NCI-H446 (cell line): ENCODE data around the gene P3H4.

Source experiments
- DNase-seq, 2 experiments: peaks; one replicate each; lab custom pipeline; 2025; lab: John Stamatoyannopoulos, UW

Gene P3H4

GRCh38 chr17:41769985-41770384 lies 41.8 kb downstream of the P3H4 start:
- no peak for DNase-seq

- DNase-seq: no peak
These were observed 42.3 kb downstream of the P3H4 start for GRCh38 chr17:41769346-41769862.

GRCh38 chr17:41768682-41769288 lies 43.0 kb downstream of the P3H4 start:
- DNase-seq: no peak

- DNase-seq: no peak
These were observed 44.3 kb downstream of the P3H4 start for GRCh38 chr17:41767324-41768042.

GRCh38 chr17:41766135-41766534 lies 45.6 kb downstream of the P3H4 start:
- DNase-seq: no peak

- DNase-seq: no peak
These were observed 48.4 kb downstream of the P3H4 start for GRCh38 chr17:41763327-41763726.

GRCh38 chr17:41762841-41763240 lies 48.9 kb downstream of the P3H4 start:
- no peak for DNase-seq

GRCh38 chr17:41762391-41762790 lies 49.4 kb downstream of the P3H4 start:
- no peak for DNase-seq

GRCh38 chr17:41760878-41761277 lies 50.9 kb downstream of the P3H4 start:
- DNase-seq: no peak

GRCh38 chr17:41758601-41759000 lies 53.1 kb downstream of the P3H4 start:
- no peak for DNase-seq

- DNase-seq: no peak
These were observed 57.7 kb downstream of the P3H4 start for GRCh38 chr17:41754066-41754465.
